SK-N-SH (cell line): Measurements from ENCODE around the gene KCNQ2. TPM values are rescaled to one million over a fixed set of nuclear protein-coding genes. Genes with fewer than 3 reads are reported as not detected.

Experiments
- CTCF ChIA-PET: fragments of 300-600, 350-600 bp; formaldehyde crosslinking; extraction: SDS; loops from one replicate; lab custom pipeline; 2021; lab: Yijun Ruan, JAX
- POLR2A ChIA-PET: fragments of 350-600 bp; sonication (Branson Sonifier 250); formaldehyde crosslinking; extraction: SDS; loops from one replicate; lab custom pipeline; 2020; ENCODE audit warnings: antibody characterized with exemption, inconsistent platforms; lab: Yijun Ruan, JAX
- DNase-seq: peaks from one replicate; pipeline ENCODE4 v3.0.0; 2012
- H2AFZ ChIP-seq: fragments of 200-600 bp; sonication (generic); 2 replicates; pipeline ENCODE4 v1.8.1; 2016; ENCODE audit warnings: antibody characterized with exemption, mild to moderate bottlenecking, low read depth
- H3F3A ChIP-seq: fragments of 200-600 bp; sonication (generic); replicated peaks from 2 replicates; pipeline ENCODE3; 2016; ENCODE audit warnings: antibody characterized with exemption, mild to moderate bottlenecking; ENCODE audit not compliant: insufficient read depth
- H3K27ac ChIP-seq, 2 experiments: fragments of 200-500 bp in 1 of 2; fragments of 200-600 bp in 1 of 2; sonication (Bioruptor generic) in 1 of 2; sonication (generic), shearing (Covaris generic) in 1 of 2; 2 replicates each; pipeline versions ENCODE4 v1.5.1 to v1.6.1; 2014 to 2016; ENCODE audit warnings: low read depth in 2 of 2, inconsistent platforms in 1 of 2, low read length in 1 of 2, mild to moderate bottlenecking in 1 of 2, mixed read lengths in 1 of 2
- H3K27me3 ChIP-seq: fragments of 200-600 bp; sonication (generic), shearing (Covaris generic); 2 replicates; pipeline ENCODE4 v1.6.1; 2016; ENCODE audit warnings: mixed run types; ENCODE audit not compliant: insufficient read depth
- H3K36me3 ChIP-seq, 2 experiments: fragments of 200-500 bp in 1 of 2; fragments of 200-600 bp in 1 of 2; sonication (Bioruptor generic) in 1 of 2; sonication (generic) in 1 of 2; replicated peaks in 1 of 2; 2 replicates each; pipeline versions ENCODE3 to v1.5.1; 2014 to 2016; ENCODE audit warnings: low read length in 1 of 2, mild to moderate bottlenecking in 1 of 2; ENCODE audit not compliant: insufficient read depth in 2 of 2, control insufficient read depth in 1 of 2
- H3K4me1 ChIP-seq, 2 experiments: fragments of 200-500 bp in 1 of 2; fragments of 200-600 bp in 1 of 2; sonication (Bioruptor generic) in 1 of 2; sonication (generic), shearing (Covaris generic) in 1 of 2; 2 replicates each; pipeline versions ENCODE4 v1.5.1 to v1.6.1; 2014 to 2016; ENCODE audit warnings: low read depth in 1 of 2, low read length in 1 of 2, mixed run types in 1 of 2; ENCODE audit not compliant: insufficient read depth in 2 of 2, control insufficient read depth in 1 of 2
- H3K4me2 ChIP-seq: fragments of 200-600 bp; sonication (generic), shearing (Covaris generic); 2 replicates; pipeline ENCODE4 v1.6.1; 2017; ENCODE audit warnings: mixed run types
- H3K4me3 ChIP-seq, 2 experiments: fragments of 200-500 bp in 1 of 2; fragments of 200-600 bp in 1 of 2; sonication (Bioruptor generic) in 1 of 2; sonication (generic), shearing (Covaris generic) in 1 of 2; 2 replicates each; pipeline versions ENCODE4 v1.5.1 to v1.8.1; 2014 to 2016; ENCODE audit warnings: low read depth in 2 of 2, inconsistent platforms in 1 of 2, low read length in 1 of 2, mild to moderate bottlenecking in 1 of 2, mixed read lengths in 1 of 2, moderate library complexity in 1 of 2
- H3K79me2 ChIP-seq: fragments of 200-600 bp; sonication (generic); 2 replicates; pipeline ENCODE4 v1.8.1; 2017; ENCODE audit warnings: mild to moderate bottlenecking; ENCODE audit not compliant: insufficient read depth
- H3K9ac ChIP-seq: fragments of 200-600 bp; sonication (generic); 2 replicates; pipeline ENCODE4 v1.6.1; 2017; ENCODE audit warnings: mixed run types
- H3K9me2 ChIP-seq: fragments of 200-600 bp; sonication (generic); 2 replicates; pipeline ENCODE4 v1.6.1; 2017; ENCODE audit warnings: mixed run types
- H3K9me3 ChIP-seq: fragments of 200-600 bp; sonication (generic); 2 replicates; pipeline ENCODE4 v1.6.1; 2017; ENCODE audit warnings: mixed run types, mild to moderate bottlenecking, moderate library complexity
- H4K20me1 ChIP-seq: fragments of 200-600 bp; sonication (generic); 2 replicates; pipeline ENCODE4 v1.6.1; 2017; ENCODE audit warnings: mild to moderate bottlenecking, mixed run types; ENCODE audit not compliant: insufficient read depth
- CHD2 ChIP-seq: fragments of 150-350 bp; IDR thresholded peaks from 2 replicates; pipeline ENCODE4 v1.6.1; 2018; ENCODE audit warnings: low read length; ENCODE audit not compliant: partially characterized antibody
- CTCF ChIP-seq: fragments of 200-600 bp; sonication (generic); IDR thresholded peaks from 2 replicates; pipeline ENCODE4 v1.6.1; 2017; ENCODE audit warnings: antibody characterized with exemption, mild to moderate bottlenecking, moderate library complexity
- EZH2phosphoT487 ChIP-seq: fragments of 200-600 bp; sonication (generic); IDR thresholded peaks from 2 replicates; pipeline ENCODE4 v1.6.1; 2017; ENCODE audit warnings: low read depth, mixed run types, mild to moderate bottlenecking, antibody characterized with exemption, moderate library complexity, borderline replicate concordance
- FOSL2 ChIP-seq: IDR thresholded peaks from 2 replicates; pipeline ENCODE4 v1.4.0; 2012; ENCODE audit warnings: low read depth, mild to moderate bottlenecking, moderate library complexity, borderline replicate concordance
- FOXM1 ChIP-seq: IDR thresholded peaks from 2 replicates; pipeline ENCODE4 v1.4.0; 2012; ENCODE audit warnings: low read depth, mild to moderate bottlenecking
- JUND ChIP-seq: IDR thresholded peaks from 2 replicates; pipeline ENCODE4 v1.4.0; 2012
- MAX ChIP-seq: IDR thresholded peaks from 2 replicates; pipeline ENCODE4 v1.4.0; 2012; ENCODE audit warnings: low read depth
- MEF2A ChIP-seq: IDR thresholded peaks from 2 replicates; pipeline ENCODE4 v1.4.0; 2012; ENCODE audit warnings: low read depth, borderline replicate concordance
- MXI1 ChIP-seq: IDR thresholded peaks from 2 replicates; pipeline ENCODE4 v1.6.1; 2012; ENCODE audit warnings: mild to moderate bottlenecking, low read depth, low read length, improper control_type of control experiment
- NRF1 ChIP-seq: IDR thresholded peaks from 2 replicates; pipeline ENCODE4 v1.6.1; 2012; ENCODE audit warnings: low read depth, mild to moderate bottlenecking, low read length
- RFX5 ChIP-seq: IDR thresholded peaks from 2 replicates; pipeline ENCODE4 v1.6.1; 2012; ENCODE audit warnings: mild to moderate bottlenecking, improper control_type of control experiment, low read length
- RXRA ChIP-seq: IDR thresholded peaks from 2 replicates; pipeline ENCODE4 v1.4.0; 2012; ENCODE audit warnings: low read depth, mild to moderate bottlenecking, borderline replicate concordance
- SMC3 ChIP-seq: IDR thresholded peaks from 2 replicates; pipeline ENCODE4 v1.6.1; 2012; ENCODE audit warnings: low read depth, low read length, improper control_type of control experiment
- TEAD4 ChIP-seq: IDR thresholded peaks from 2 replicates; pipeline ENCODE4 v1.4.0; 2012; ENCODE audit warnings: mild to moderate bottlenecking, borderline replicate concordance; ENCODE audit not compliant: insufficient read depth
- YY1 ChIP-seq: IDR thresholded peaks from 2 replicates; pipeline ENCODE4 v1.4.0; 2012; ENCODE audit warnings: low read depth, mild to moderate bottlenecking
- WGBS: methylation state at CpG from one replicate; pipeline ENCODE4 v1.1.6; 2017; ENCODE audit warnings: low lambda C conversion rate; 5-methylcytosine and 5-hydroxymethylcytosine counted together
- polyA plus RNA-seq, 3 experiments: library from polyadenylated mRNA; depleted of rRNA; stranded (reverse); fragments of >200 nt; gene quantifications; 2 replicates each; pipeline ENCODE4 v1.2.3, GENCODE V29; 2012
- TF ChIP-seq, protein P1 (sequence below): fragments of 150-350 bp; IDR thresholded peaks from 2 replicates; pipeline ENCODE4 v1.6.1; 2017; ENCODE audit warnings: antibody characterized with exemption, low read length, low read depth, borderline replicate concordance
- TF ChIP-seq, protein P2 (sequence below): IDR thresholded peaks from 2 replicates; pipeline ENCODE4 v1.4.0; 2012; ENCODE audit warnings: low read depth, borderline replicate concordance

KCNQ2 gene
- polyA plus RNA-seq, 1 of the 3 experiments (the other 2 are of a cell fraction) = 3.9 TPM

GRCh38 chr20:63508072-63508768 lies 35.8 kb upstream of the KCNQ2 start:
- peaks cover 0 to 4% of the 10 kb centered on the region in 2 experiments; a peak in 1 of 4 replicates for H3K4me1 ChIP-seq
- no peak for TF ChIP-seq NRF1
- TF ChIP-seq JUND = no peak
- TF ChIP-seq MEF2A = no peak
- TF ChIP-seq, protein P1, sequence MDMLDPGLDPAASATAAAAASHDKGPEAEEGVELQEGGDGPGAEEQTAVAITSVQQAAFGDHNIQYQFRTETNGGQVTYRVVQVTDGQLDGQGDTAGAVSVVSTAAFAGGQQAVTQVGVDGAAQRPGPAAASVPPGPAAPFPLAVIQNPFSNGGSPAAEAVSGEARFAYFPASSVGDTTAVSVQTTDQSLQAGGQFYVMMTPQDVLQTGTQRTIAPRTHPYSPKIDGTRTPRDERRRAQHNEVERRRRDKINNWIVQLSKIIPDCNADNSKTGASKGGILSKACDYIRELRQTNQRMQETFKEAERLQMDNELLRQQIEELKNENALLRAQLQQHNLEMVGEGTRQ = no peak
- TF ChIP-seq CTCF = no peak
- no peak for TF ChIP-seq TEAD4
- no peak for TF ChIP-seq EZH2phosphoT487
- no peak for TF ChIP-seq CHD2
- no peak for TF ChIP-seq SMC3
- TF ChIP-seq MAX = no peak
- no peak for TF ChIP-seq YY1
- TF ChIP-seq, protein P2, sequence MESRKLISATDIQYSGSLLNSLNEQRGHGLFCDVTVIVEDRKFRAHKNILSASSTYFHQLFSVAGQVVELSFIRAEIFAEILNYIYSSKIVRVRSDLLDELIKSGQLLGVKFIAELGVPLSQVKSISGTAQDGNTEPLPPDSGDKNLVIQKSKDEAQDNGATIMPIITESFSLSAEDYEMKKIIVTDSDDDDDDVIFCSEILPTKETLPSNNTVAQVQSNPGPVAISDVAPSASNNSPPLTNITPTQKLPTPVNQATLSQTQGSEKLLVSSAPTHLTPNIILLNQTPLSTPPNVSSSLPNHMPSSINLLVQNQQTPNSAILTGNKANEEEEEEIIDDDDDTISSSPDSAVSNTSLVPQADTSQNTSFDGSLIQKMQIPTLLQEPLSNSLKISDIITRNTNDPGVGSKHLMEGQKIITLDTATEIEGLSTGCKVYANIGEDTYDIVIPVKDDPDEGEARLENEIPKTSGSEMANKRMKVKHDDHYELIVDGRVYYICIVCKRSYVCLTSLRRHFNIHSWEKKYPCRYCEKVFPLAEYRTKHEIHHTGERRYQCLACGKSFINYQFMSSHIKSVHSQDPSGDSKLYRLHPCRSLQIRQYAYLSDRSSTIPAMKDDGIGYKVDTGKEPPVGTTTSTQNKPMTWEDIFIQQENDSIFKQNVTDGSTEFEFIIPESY = no peak
- no peak for TF ChIP-seq FOSL2
- no peak for TF ChIP-seq RFX5
- no peak for TF ChIP-seq RXRA
- no peak for TF ChIP-seq FOXM1
- TF ChIP-seq MXI1 = no peak
- no peak overlapping the region for H3K9ac ChIP-seq
- no peak overlapping the region for H3K27ac ChIP-seq
- no peak overlapping the region for H3K4me3 ChIP-seq
- no peaks in the 10 kb centered on the region for H3K36me3 ChIP-seq
- no peak overlapping the region for H2AFZ ChIP-seq
- CTCF ChIA-PET = interaction anchor here (0.6 to 2.0 kb wide), 3 partner anchors 8 to 13 kb away, joined by 3 to 9 read pairs (median 5); partner anchors contain the start of gene PPDPF
- no peaks in the 10 kb centered on the region for H4K20me1 ChIP-seq
- 86% methylated on average over 32 of the region's 33 CpGs for WGBS
- H3K27me3 ChIP-seq = no peaks in the 10 kb centered on the region
- POLR2A ChIA-PET = no interaction called here
- no peak for DNase-seq
- H3K9me3 ChIP-seq = no peaks in the 10 kb centered on the region
- no peaks in the 10 kb centered on the region for H3F3A ChIP-seq
- H3K79me2 ChIP-seq = no peaks in the 10 kb centered on the region
- no peak overlapping the region for H3K4me2 ChIP-seq
- no peaks in the 10 kb centered on the region for H3K9me2 ChIP-seq
